ENCODE results near the gene RTN4. TPM values are rescaled to one million over a fixed set of nuclear protein-coding genes. Genes with fewer than 3 reads are reported as not detected.
"Not testable (repeated sequence)": the region's sequence is repeated elsewhere in the genome, so short reads cannot be mapped to it uniquely, and the experiment has no call there.

The RTN4 gene
- total RNA-seq, 8 experiments from 2014 or later: 131 to 519 (median 248) TPM

DNA sequence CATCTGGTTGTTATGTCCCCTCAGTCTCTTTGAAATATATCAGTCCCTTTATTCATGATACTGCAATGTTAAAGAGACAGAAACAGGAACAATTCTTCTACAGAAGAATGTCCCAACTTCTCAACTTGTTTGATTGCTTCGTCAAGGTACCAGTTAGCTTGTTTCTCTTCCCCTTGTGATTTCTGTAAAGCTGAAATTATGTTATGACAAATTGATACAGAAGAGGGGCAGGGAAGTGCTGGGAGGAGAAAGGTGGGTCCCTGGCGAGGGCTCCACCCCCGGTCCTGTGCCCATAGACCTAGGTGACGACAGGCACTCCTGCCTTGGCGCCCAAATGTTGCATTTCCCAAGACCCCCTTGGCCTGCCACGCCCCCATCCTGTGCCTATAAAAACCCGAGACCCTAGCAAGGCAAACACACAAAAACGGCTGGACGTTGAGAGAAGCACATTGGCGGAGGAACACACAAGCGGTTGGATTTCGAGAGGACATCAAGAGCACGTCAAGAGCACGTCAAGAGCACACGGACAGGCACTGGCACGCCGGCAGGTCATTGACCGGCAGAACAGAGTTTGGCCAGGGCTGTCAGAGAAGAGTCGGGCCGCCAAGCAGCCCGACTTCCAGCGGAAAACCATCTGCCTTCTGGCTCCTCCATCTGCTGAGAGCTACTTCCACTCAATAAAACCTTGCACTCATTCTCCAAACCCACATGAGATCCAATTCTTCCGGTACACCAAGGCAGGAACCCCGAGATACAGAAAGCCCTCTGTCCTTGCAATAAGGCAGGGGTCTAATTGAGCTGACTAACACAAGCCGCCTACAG, 11.5 kb upstream of the RTN4 start:
- Histone ChIP-seq H3K4me1 (replicated peaks in 1 of 2) (no peaks in the 10 kb centered on the region), H3K27ac (no peak overlapping the region), H3K4me3 (no peak overlapping the region)
- ATAC-seq (replicated peaks in 6 of 8): no peak
- WGBS, 10 experiments: 60 to 98% (median 86%) methylated on average over 1 to 17 of the region's 25 CpGs; no CpG with 5 or more reads in 3 of the 10 experiments
- in situ Hi-C loops (cut with MboI; ENCODE audit: low pct_unique_long_range_greater_than_20kb in 2 of 9, low sequenced_read_pairs in 9 of 9, unreplicated experiment in 9 of 9): loop anchor here in 1 of 9 experiments (25.0 kb wide), 1 partner anchor 101 kb away; no protein-coding TSS in a partner anchor

DNA sequence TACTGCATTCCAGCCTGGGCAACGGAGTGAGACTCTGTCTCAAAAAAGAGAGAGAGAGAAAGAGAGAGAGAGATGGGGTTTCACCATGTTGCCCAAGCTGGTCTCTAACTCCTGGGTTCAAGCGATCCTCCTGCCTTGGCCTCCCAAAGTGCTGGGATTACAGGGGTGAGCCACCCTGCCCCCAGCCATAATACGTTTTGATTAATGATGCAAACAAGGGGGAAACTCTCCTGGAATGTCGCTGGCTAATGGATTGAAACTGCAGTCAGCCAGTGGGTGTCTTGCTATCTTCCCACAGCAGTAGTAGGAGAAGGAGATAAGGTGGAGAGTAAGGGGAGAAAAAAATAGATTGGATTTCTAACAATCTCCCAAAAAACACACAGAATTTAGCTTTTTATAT, 9.5 kb upstream of the RTN4 start:
- peaks cover 0 to 7% of the 10 kb centered on the region in 2 donors for H3K4me1 ChIP-seq (replicated peaks in 1 of 2)
- no peak for ATAC-seq (replicated peaks in 6 of 8)
- H3K27ac ChIP-seq: no peak overlapping the region
- 64 to 87% (median 80%) methylated on average over 1 to 3 of the region's 4 CpGs; no CpG with 5 or more reads in 6 of the 10 experiments for WGBS, 10 experiments
- no peak overlapping the region for H3K4me3 ChIP-seq
- in situ Hi-C loops (cut with MboI; ENCODE audit: low pct_unique_long_range_greater_than_20kb in 2 of 9, low sequenced_read_pairs in 9 of 9, unreplicated experiment in 9 of 9): loop anchor here in 1 of 9 experiments (25.0 kb wide), 1 partner anchor 103 kb away; no protein-coding TSS in a partner anchor

DNA sequence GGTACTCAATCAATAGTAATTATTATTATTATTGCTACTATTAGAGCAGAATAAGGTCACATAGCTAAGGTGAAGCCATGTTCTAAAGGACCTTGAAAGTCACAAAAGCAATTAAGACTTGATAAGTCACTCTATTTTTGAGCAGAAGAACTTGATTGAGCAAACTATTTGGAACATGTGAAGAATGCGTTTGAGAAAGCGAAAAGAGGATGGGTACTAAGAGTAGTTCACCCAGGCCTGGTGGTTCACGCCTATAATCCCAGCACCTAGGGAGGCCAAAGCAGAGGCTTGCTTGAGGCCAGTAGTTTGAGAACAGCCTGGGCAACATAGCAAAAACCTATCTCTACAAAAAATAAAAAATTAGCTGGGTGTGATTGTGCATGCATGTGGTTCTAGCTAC, 7.2 kb upstream of the RTN4 start:
- ATAC-seq (replicated peaks in 6 of 8): no peak
- no peak overlapping the region for H3K27ac ChIP-seq
- WGBS, 10 experiments: 83 to 100% (median 100%) methylated on average over 1 to 3 of the region's 3 CpGs; no CpG with 5 or more reads in 2 of the 10 experiments
- H3K4me3 ChIP-seq: no peak overlapping the region
- peaks cover 0 to 7% of the 10 kb centered on the region in 2 donors for H3K4me1 ChIP-seq (replicated peaks in 1 of 2)
- in situ Hi-C loops (cut with MboI; ENCODE audit: low pct_unique_long_range_greater_than_20kb in 2 of 9, low sequenced_read_pairs in 9 of 9, unreplicated experiment in 9 of 9): loop anchor here in 1 of 9 experiments (25.0 kb wide), 1 partner anchor 105 kb away; no protein-coding TSS in a partner anchor

DNA sequence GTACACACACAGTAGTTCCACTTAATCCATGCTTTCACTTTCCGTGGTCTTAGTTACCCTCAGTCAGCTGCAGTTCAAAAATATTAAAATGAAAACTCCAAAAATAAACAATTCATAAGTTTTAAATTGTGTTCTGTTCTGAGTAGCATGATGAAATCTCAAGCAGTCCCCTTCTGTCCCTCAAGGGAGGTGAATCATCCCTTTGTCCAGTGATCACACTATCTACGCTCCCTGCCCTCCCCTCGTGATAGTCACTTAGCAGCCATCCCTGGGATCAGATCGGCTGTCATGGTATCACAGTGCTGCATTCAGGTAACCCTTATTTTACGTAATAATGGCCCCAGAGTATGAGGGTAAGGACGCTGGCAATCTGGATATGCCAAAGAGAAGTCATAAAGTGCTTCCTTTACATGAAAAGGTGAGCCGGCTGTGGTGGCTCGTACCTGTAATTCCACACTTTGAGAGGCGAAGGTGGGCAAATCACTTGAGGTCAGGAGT, 5.8 kb upstream of the RTN4 start:
- Histone ChIP-seq H3K27ac (peak overlapping the region in 1 of 2 donors; percentile 63), H3K4me1 (replicated peaks in 1 of 2) (peaks cover 0 to 7% of the 10 kb centered on the region in 2 donors), H3K4me3 (no peak overlapping the region)
- 56 to 90% (median 79%) methylated on average over 2 to 9 of the region's 9 CpGs for WGBS, 10 experiments
- in situ Hi-C loops (cut with MboI; ENCODE audit: low pct_unique_long_range_greater_than_20kb in 2 of 9, low sequenced_read_pairs in 9 of 9, unreplicated experiment in 9 of 9): loop anchor here in 1 of 9 experiments (25.0 kb wide), 1 partner anchor 106 kb away; no protein-coding TSS in a partner anchor
- ATAC-seq (replicated peaks in 6 of 8): peak; percentile 13 to 98 (median 94)

DNA sequence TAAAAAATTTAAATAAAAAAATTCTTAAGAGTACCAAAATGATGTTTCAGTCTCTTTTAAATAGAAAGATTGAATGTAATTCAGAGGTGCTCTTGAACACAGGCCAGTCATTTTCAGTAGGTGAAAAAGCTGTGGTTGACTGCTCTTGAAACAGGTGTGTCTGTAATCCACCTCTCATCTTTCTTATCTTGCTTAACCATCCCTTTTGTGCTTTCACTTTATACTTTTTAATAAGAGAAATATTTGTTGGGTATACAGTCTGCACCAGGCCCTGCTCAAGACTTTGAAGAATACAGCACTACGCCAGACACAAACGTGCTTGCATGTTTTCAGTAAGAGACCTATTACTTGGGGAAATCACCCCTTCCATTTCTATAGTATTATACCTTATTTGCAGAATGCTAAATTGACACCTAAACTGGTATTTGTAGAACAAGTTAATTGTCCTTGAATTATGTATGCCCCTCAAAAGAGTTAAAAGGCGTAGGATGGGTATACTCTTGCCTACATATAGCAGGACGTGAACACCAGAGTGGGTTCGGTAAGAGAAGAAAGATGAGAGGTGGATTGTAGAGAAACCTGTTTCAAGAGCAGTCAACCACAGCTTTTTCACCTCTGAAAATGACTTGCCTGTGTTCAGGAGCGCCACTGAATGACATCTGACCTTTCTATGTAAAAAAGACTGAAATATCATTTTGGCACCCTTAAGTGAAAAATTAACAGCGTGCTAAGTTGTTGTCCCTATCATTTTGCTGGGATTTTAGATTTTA, 4.0 kb upstream of the RTN4 start:
- no peak for ATAC-seq (replicated peaks in 6 of 8)
- H3K4me3 ChIP-seq: no peak overlapping the region
- H3K27ac ChIP-seq: no peak overlapping the region
- H3K4me1 ChIP-seq (replicated peaks in 1 of 2): peaks cover 0 to 7% of the 10 kb centered on the region in 2 donors
- 87 to 100% (median 97%) methylated on average over 1 to 7 of the region's 7 CpGs for WGBS, 10 experiments
- in situ Hi-C loops (cut with MboI; ENCODE audit: low pct_unique_long_range_greater_than_20kb in 2 of 9, low sequenced_read_pairs in 9 of 9, unreplicated experiment in 9 of 9): loop anchor here in 1 of 9 experiments (25.0 kb wide), 1 partner anchor 108 kb away; no protein-coding TSS in a partner anchor

DNA sequence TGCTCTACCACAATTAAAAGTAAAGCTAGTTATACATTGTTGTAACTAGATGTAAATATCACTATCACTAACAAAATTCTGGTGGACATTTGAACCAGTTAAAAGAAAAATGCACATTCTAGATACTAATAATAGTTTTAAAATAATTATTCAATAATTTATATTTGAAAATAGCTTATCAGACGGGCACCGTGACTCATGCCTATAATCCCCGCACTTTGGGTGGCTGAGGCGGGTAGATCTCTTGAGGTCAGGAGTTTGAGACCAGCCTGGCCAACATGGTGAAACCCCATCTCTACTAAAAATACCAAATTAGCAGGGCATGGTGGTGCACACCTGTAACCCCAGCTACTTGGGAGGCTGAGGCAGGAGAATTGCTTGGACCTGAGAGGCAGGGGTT, 3.0 kb upstream of the RTN4 start:
- WGBS, 10 experiments: 33 to 100% (median 90%) methylated on average over 1 to 4 of the region's 4 CpGs; no CpG with 5 or more reads in 3 of the 10 experiments
- in situ Hi-C loops (cut with MboI; ENCODE audit: low pct_unique_long_range_greater_than_20kb in 2 of 9, low sequenced_read_pairs in 9 of 9, unreplicated experiment in 9 of 9): loop anchor here in 1 of 9 experiments (25.0 kb wide), 1 partner anchor 109 kb away; no protein-coding TSS in a partner anchor
- not testable (repeated sequence) for H3K4me3 ChIP-seq; H3K27ac ChIP-seq; H3K4me1 ChIP-seq (replicated peaks in 1 of 2); ATAC-seq (replicated peaks in 6 of 8)

DNA sequence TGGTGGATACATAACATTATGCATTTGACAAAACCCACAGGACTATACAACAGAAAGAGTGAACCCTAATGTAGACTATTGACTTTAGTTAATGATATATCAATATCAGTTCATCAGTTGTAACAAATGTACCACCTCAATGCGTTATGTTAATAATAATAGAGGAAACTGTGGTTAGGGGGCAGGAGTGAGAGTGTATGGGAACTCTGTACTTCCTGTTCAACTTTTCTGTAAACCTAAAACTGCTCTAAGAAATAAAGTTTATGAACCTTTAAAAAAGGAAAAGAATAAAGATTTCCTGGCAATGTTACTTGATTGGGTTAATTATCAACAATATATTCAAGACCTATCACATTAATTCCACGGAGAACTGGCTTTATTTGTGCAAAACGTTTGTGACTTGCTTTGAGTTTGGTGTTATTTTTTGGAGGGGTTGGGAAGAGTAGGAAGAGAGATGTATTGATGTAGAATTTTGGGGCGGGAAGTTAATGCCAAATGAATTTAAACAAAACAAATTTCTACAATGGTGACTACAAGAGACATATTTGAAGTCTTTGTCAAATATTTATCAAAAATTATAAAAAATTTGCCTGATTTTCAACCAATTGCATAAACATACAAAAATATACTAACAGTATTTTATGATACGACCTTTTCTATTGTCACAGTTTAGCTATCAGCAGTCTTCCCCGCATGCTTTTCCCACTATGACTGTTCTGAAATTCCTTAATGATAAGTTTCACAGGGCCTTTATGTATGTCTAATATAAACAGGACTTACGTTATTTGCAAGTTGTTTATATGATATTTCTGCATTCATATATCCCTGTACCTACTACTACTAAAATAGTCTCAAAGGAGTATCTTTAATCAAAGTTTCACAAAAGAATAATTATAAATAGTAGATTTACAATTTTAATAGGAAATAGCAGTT, 2.1 kb upstream of the RTN4 start:
- Histone ChIP-seq H3K27ac (no peak overlapping the region), H3K4me3 (peak overlapping the region in 1 of 5 donors; percentile 99), H3K4me1 (replicated peaks in 1 of 2) (peaks cover 0 to 7% of the 10 kb centered on the region in 2 donors)
- WGBS, 10 experiments: 56 to 100% (median 80%) methylated on average over 1 to 7 of the region's 7 CpGs
- in situ Hi-C loops (cut with MboI; ENCODE audit: low pct_unique_long_range_greater_than_20kb in 2 of 9, low sequenced_read_pairs in 9 of 9, unreplicated experiment in 9 of 9): loop anchor here in 1 of 9 experiments (25.0 kb wide), 1 partner anchor 110 kb away; no protein-coding TSS in a partner anchor
- no peak for ATAC-seq (replicated peaks in 6 of 8)

DNA sequence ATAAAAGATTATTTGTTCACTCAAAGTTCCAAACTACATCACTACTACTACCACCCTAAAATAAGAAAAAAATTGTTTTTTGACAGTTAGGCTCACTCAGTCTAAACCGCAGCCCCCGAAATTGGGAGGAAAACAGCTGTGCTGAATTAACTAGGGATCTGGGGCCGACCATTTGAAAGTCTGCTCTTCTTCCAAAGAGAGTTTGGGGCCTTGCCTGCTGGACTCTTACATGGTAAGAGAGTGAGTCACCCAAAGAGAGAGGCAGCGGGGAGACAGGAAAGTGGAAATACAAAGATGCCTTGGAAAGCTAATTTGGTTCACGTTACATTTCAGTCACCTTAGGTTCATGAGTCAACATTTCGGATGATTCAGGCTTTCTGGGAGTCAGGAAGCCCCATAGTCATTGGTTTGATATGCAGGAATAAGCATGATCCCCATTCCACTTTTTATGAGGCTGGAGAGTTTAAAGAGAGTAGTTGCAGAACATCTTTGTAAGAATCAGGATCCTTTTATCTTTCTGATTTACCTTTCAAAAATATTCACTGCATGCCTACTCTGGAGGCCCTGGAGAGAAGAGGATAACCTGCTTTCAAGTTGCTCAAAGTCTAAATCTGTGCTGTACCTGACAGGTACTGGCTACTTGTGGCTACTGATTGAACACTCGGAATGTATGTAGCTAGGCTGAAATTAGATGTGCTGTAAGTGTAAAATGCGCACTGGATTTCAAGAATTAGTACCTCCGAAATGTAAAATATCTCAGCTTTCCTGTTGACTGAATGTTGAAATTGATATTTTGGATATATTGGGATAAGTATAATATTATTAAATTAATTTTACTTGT, 995 bp upstream of the RTN4 start:
- 6 to 80% (median 44%) methylated on average over 3 to 8 of the region's 9 CpGs for WGBS, 10 experiments
- peak in 4 of 8 experiments; percentile 1 to 6 (median 2) for ATAC-seq (replicated peaks in 6 of 8)
- peaks cover 9 to 17% of the 10 kb centered on the region in 2 donors for H3K4me1 ChIP-seq (replicated peaks in 1 of 2)
- peak overlapping the region; percentile 0 to 55 for H3K27ac ChIP-seq
- in situ Hi-C loops (cut with MboI; ENCODE audit: low pct_unique_long_range_greater_than_20kb in 2 of 9, low sequenced_read_pairs in 9 of 9, unreplicated experiment in 9 of 9): loop anchor here in 1 of 9 experiments (25.0 kb wide), 1 partner anchor 111 kb away; no protein-coding TSS in a partner anchor
- peak overlapping the region; percentile 73 to 99 (median 86) for H3K4me3 ChIP-seq

DNA sequence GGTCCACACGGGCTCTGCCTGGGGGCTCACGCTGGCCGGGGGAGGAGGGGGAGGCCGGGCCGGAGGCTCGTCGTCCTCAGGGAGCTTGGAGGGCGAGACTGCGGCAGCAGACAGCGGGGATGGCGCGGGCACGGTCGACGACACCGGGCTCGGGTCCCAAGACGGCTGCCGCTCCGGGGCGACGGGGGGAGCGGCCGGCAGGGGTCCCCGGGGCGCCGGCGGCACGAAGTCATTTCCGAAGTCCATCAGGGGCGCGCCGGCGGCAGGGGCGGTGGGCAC, 491 bp downstream of the RTN4 start:
- H3K4me3 ChIP-seq: peak overlapping the region; percentile 73 to 99 (median 86)
- in situ Hi-C loops (cut with MboI; ENCODE audit: low pct_unique_long_range_greater_than_20kb in 2 of 9, low sequenced_read_pairs in 9 of 9, unreplicated experiment in 9 of 9): loop anchor here in 5 of 9 experiments (5.0 to 25.0 kb wide), 3 partner anchors 113 to 118 kb away; no protein-coding TSS in a partner anchor
- no CpG with 5 or more reads among the region's 35 CpGs for WGBS, 10 experiments
- ATAC-seq (replicated peaks in 6 of 8): peak in 2 of 8 experiments; percentile 0
- H3K27ac ChIP-seq: peak overlapping the region; percentile 93 to 94
- peaks cover 16 to 26% of the 10 kb centered on the region in 2 donors for H3K4me1 ChIP-seq (replicated peaks in 1 of 2)

DNA sequence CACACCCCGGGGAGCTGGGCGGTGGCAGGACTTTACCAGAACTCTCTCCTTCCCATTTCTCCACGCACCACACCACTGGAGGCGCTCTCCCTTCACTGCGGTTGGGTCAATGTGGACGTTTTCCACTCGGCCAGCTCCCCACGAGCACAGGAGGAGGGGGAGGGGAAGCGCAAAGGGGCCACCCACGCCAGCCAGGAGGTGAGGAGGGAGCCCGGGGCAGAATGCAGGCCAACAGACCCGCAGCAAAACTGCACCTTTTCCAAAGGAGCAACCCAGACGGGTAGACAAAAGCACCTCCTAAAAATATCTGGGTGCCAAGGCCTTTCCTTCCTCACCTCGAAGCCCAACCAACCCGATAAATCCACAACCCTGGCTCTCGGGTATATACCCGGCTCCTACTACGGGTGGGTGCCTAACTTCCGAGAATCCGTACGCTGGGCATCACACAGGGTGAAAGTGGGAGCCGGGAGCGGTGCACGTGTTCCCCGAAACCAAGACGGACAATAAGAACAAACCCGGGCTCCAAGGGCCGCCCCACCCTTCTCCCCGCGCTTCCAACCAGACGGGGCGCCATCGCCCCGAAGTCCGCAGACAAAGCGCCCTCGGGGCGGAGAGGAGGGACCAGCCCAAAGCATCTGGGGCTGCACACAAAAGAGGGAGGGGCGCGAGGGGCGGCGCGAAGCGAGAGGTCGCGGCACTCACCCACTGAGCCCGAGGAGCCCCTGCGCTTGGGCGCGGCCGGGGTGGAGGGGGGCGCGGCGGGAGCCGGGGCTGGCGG, 1.0 kb downstream of the RTN4 start:
- peak overlapping the region; percentile 73 to 99 (median 86) for H3K4me3 ChIP-seq
- WGBS, 10 experiments: 0 to 20% (median 0%) methylated on average over 1 to 7 of the region's 56 CpGs; no CpG with 5 or more reads in 5 of the 10 experiments
- in situ Hi-C loops (cut with MboI; ENCODE audit: low pct_unique_long_range_greater_than_20kb in 2 of 9, low sequenced_read_pairs in 9 of 9, unreplicated experiment in 9 of 9): loop anchor here in 4 of 9 experiments (5.0 to 25.0 kb wide), 3 partner anchors 113 to 118 kb away; no protein-coding TSS in a partner anchor
- ATAC-seq (replicated peaks in 6 of 8): peak; percentile 17 to 49 (median 32)
- H3K27ac ChIP-seq: peak overlapping the region; percentile 93 to 94
- peaks cover 18 to 31% of the 10 kb centered on the region in 2 donors for H3K4me1 ChIP-seq (replicated peaks in 1 of 2)

All from motor neuron (in vitro differentiated cells).